HepG2 (cell line): Measurements from ENCODE around the gene PLEKHM2. TPM values are rescaled to one million over a fixed set of nuclear protein-coding genes. Genes with fewer than 3 reads are reported as not detected.

Source experiments
- ATF1 ChIP-seq: IDR thresholded peaks from 2 replicates; pipeline ENCODE4 v1.6.1; 2016; ENCODE audit warnings: mild to moderate bottlenecking, control low read depth
- E2F2 ChIP-seq: sonication (generic); formaldehyde crosslinking; IDR thresholded peaks from 2 replicates; pipeline ENCODE4 v1.4.0; 2020; ENCODE audit warnings: missing genetic modification reagents, borderline replicate concordance
- GABPA ChIP-seq, 2 experiments: IDR thresholded peaks; 2 replicates each; pipeline ENCODE4 v1.6.1; 2011 to 2016; ENCODE audit warnings: low read depth in 2 of 2, low read length in 1 of 2, missing biosample characterization in 1 of 2, missing genetic modification characterization in 1 of 2
- GLMP ChIP-seq: sonication (generic); formaldehyde crosslinking; IDR thresholded peaks from 2 replicates; pipeline ENCODE4 v1.9.0; 2021; ENCODE audit warnings: missing genetic modification reagents, mild to moderate bottlenecking, borderline replicate concordance
- GPN1 ChIP-seq: sonication (generic); formaldehyde crosslinking; IDR thresholded peaks from 2 replicates; pipeline ENCODE4 v1.5.1; 2020; ENCODE audit warnings: missing genetic modification reagents, borderline replicate concordance
- MEIS2 ChIP-seq: sonication (generic); formaldehyde crosslinking; IDR thresholded peaks from 2 replicates; pipeline ENCODE4 v1.9.0; 2021; ENCODE audit warnings: mild to moderate bottlenecking, missing genetic modification reagents
- MXD1 ChIP-seq: sonication (generic); formaldehyde crosslinking; IDR thresholded peaks from 2 replicates; pipeline ENCODE4 v1.4.0; 2020; ENCODE audit warnings: mild to moderate bottlenecking, missing genetic modification reagents
- RARA ChIP-seq: IDR thresholded peaks from 2 replicates; pipeline ENCODE4 v1.6.1; 2016; ENCODE audit warnings: missing genetic modification reagents, missing compliant biosample characterization
- SNAPC5 ChIP-seq: sonication (generic); formaldehyde crosslinking; IDR thresholded peaks from 2 replicates; pipeline ENCODE4 v1.8.1; 2023; ENCODE audit warnings: mild to moderate bottlenecking, missing genetic modification reagents, borderline replicate concordance
- USF2 ChIP-seq, 2 experiments: sonication (generic) in 1 of 2; formaldehyde crosslinking in 1 of 2; IDR thresholded peaks; 2 replicates each; pipeline versions ENCODE4 v1.5.1 to v1.6.1; 2011 to 2020; ENCODE audit warnings: borderline replicate concordance in 1 of 2, low read depth in 1 of 2, low read length in 1 of 2, mild to moderate bottlenecking in 1 of 2, missing genetic modification reagents in 1 of 2, moderate library complexity in 1 of 2
- ZBTB37 ChIP-seq: sonication (generic); formaldehyde crosslinking; IDR thresholded peaks from 2 replicates; pipeline ENCODE4 v1.4.0; 2020; ENCODE audit warnings: mild to moderate bottlenecking, missing genetic modification reagents
- ZBTB44 ChIP-seq: sonication (generic); formaldehyde crosslinking; IDR thresholded peaks from 2 replicates; pipeline ENCODE4 v1.4.0; 2020; ENCODE audit warnings: missing genetic modification reagents
- ZFY ChIP-seq: sonication (generic); formaldehyde crosslinking; IDR thresholded peaks from 2 replicates; pipeline ENCODE4 v1.4.0; 2020; ENCODE audit warnings: missing genetic modification reagents
- ZNF557 ChIP-seq: sonication (generic); formaldehyde crosslinking; IDR thresholded peaks from 2 replicates; pipeline ENCODE4 v1.4.0; 2020; ENCODE audit warnings: missing genetic modification reagents
- ZNF574 ChIP-seq: sonication (generic); formaldehyde crosslinking; IDR thresholded peaks from 2 replicates; pipeline ENCODE4 v1.4.0; 2020; ENCODE audit warnings: missing genetic modification reagents
- ZNF644 ChIP-seq: IDR thresholded peaks from 2 replicates; pipeline ENCODE4 v1.6.1; 2016; ENCODE audit warnings: low read depth
- ZNF768 ChIP-seq: sonication (generic); formaldehyde crosslinking; IDR thresholded peaks from 2 replicates; pipeline ENCODE4 v1.4.0; 2020; ENCODE audit warnings: missing genetic modification reagents
- polyA plus RNA-seq, 8 experiments: library from polyadenylated mRNA; depleted of rRNA in 3 of 8; stranded (reverse) in 7 of 8; unstranded in 1 of 8; fragments of >200 nt; fragmentation: Illumina TruSeq in 4 of 8; extraction: Trizol in 4 of 8; gene quantifications; 2 replicates each; pipeline versions ENCODE4 v1.2.1 to v1.2.3, GENCODE V29; 2011 to 2016; ENCODE audit warnings: low read depth in 4 of 8, missing spikeins in 1 of 8, mixed read lengths in 1 of 8; ENCODE audit not compliant: insufficient read depth in 1 of 8
- total RNA-seq, 5 experiments: library from RNA; depleted of rRNA; stranded (reverse); fragments of >200 nt; fragmentation: Illumina TruSeq; extraction: Trizol; gene quantifications; 2 replicates each; pipeline ENCODE4 v1.2.3, GENCODE V29; 2016; ENCODE audit warnings: low read depth in 1 of 5

PLEKHM2 gene
- total and polyA plus RNA-seq, 2 of the 13 experiments (the other 11 are each of a cell fraction or from before 2014, with no cell fraction given): 16.5 to 27.3 TPM

- TF ChIP-seq ZNF574 (0 out of 2 replicates have a peak, but pooled peaks have one; percentile 34), ZBTB37 (CRISPR knock-in tag) (no peak), ATF1 (CRISPR knock-in tag) (no peak), MXD1 (CRISPR knock-in tag) (0 out of 2 replicates have a peak, but pooled peaks have one; percentile 58), ZNF557 (no peak), MEIS2 (CRISPR knock-in tag) (0 out of 2 replicates have a peak, but pooled peaks have one; percentile 19), ZFY (CRISPR knock-in tag) (peak; percentile 71; the same call in 1 of the 2 replicates), ZNF644 (CRISPR knock-in tag) (no peak), ZNF768 (CRISPR knock-in tag) (peak; percentile 70), GPN1 (CRISPR knock-in tag) (no peak), USF2 (IDR thresholded peaks at IDR 0.05; ENCODE audit: low read depth, low read length) (no peak), USF2 (CRISPR knock-in tag; IDR thresholded peaks at IDR 0.05; ENCODE audit: borderline replicate concordance) (no peak), ZBTB44 (CRISPR knock-in tag) (no peak), RARA (CRISPR knock-in tag) (peak; percentile 31; the same call in 1 of the 2 replicates), SNAPC5 (CRISPR knock-in tag) (no peak), E2F2 (CRISPR knock-in tag) (no peak), GABPA (IDR thresholded peaks at IDR 0.05; ENCODE audit: low read depth, low read length) (no peak), GABPA (CRISPR knock-in tag; IDR thresholded peaks at IDR 0.05; ENCODE audit: low read depth) (no peak), GLMP (CRISPR knock-in tag) (no peak)
These were observed 60.1 kb downstream of the PLEKHM2 start (continued) for GRCh38 chr1:15744122-15744679.
